ENCODE results near the gene ACOT11.

DNA sequence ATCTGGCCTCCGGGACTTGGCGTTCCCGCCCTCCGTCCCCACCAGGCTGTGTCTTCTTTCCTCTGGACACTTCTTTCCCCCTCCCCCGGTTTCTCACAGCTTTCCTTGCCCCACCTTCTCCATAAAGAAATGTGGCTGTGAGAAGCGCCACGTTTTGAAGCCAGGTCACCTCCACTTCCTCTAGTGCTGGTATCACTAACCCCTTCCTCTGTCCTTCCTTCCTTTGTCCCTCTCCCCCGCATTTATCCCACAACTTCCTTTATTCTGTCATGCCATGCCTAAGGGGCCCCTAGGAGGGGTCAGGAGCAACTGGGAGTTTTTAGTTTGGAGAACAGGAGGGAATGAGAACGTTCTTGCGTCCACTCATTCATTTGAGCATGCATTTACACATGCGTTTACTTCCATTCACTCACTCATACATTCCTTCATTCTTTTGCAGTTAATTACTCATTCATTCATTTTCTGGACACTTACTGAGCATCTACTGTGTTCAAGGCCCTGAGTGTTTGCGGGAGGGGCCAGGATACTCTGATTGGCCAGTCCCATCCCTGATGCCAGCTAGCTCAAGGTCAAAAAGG lies 5.0 kb upstream of the ACOT11 start:
- TF ChIP-seq, protein P1, sequence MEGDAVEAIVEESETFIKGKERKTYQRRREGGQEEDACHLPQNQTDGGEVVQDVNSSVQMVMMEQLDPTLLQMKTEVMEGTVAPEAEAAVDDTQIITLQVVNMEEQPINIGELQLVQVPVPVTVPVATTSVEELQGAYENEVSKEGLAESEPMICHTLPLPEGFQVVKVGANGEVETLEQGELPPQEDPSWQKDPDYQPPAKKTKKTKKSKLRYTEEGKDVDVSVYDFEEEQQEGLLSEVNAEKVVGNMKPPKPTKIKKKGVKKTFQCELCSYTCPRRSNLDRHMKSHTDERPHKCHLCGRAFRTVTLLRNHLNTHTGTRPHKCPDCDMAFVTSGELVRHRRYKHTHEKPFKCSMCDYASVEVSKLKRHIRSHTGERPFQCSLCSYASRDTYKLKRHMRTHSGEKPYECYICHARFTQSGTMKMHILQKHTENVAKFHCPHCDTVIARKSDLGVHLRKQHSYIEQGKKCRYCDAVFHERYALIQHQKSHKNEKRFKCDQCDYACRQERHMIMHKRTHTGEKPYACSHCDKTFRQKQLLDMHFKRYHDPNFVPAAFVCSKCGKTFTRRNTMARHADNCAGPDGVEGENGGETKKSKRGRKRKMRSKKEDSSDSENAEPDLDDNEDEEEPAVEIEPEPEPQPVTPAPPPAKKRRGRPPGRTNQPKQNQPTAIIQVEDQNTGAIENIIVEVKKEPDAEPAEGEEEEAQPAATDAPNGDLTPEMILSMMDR (IDR thresholded peaks at IDR 0.05; ENCODE audit: borderline replicate concordance, extremely low read depth, low read length, poor library complexity, severe bottlenecking), result no peak
- no peak for TF ChIP-seq EZH2 (IDR thresholded peaks at IDR 0.05; ENCODE audit: borderline replicate concordance, low read depth, low read length, severe bottlenecking)
